GM21381 (cell line): Measurements from ENCODE around the gene ZFPM1.
A peak's percentile ranks its signal among the peaks of the same experiment; 100 is the strongest.
"Not testable (repeated sequence)": the region's sequence is repeated elsewhere in the genome, so short reads cannot be mapped to it uniquely, and the experiment has no call there.

ENCODE experiments used
- ATAC-seq: cut with Tn5 transposase; IDR thresholded peaks from one replicate; pipeline ENCODE4 v1.9.1; 2021; ENCODE audit warnings: mild to moderate bottlenecking, moderate library complexity; ENCODE audit not compliant: unreplicated experiment

Gene ZFPM1

DNA sequence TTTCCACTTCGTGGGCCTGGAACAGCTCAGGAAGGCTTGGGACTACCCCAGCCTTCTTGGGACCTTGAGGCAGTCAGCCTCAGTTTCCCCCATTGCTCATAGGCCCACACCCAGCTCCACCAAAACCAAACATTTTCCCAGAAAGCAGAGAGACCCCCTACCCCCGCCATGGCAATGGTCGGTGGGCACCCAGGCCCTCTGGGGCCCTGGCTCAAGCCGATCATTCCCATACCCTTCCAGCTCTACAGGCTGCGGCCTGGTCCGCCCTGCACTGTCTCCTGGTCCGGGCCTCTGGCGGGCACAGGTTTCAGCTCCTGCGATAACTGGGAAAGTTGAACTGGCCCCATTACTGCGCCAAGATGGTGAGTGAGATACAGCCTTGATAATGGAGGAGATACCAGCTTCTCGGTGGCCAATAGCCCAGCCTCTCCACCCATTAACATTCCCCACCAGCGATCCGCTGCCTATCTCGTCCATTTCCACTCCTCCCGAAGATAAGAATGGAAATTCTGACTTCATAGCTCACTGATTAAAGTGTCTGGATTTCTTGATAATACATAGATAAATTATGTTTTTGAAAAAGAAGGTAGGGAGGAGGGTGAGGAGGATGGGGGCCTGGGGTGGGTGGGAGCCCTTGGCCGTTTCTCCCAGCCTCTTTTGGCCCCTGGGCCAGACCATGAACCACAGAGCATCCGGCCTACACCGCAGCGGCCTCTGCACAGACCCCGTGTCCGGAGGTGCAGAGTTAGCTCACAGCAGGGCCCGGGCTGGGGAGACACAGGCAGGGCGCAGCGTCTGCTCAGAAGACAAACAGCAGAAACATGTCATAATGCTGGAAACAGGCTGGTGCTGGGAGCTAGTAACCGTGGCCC, 11.6 kb downstream of the ZFPM1 start:
- peak; percentile 71 for ATAC-seq

DNA sequence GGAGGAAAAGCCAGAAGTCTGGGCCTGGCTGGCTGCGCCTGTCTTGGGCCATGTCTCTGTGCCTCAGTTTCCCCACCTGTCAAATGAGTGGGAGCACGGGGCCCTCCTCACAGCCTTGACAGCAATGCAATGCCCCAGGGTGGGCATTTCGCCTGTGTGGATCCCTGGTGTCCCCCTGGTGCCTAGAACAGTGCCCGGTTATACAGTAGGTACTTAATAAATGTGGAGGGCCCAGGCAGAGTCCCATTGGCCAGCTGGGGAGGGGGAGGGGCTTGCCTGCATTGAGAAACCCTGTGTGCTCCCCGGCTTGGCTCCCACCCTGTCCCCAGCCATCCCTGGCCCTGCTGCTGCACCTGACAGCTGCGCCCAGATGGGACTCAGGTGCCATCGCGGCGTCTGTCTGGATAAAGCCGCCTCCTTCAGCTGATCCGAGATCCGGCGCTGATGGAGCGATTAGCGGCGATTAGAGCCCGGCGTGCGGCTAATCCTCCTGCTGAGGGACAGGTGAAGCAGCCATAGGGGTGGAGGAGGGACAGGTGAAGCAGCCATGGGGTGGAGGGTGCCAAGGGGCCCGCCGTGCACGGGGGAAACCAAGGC, 12.4 kb downstream of the ZFPM1 start:
- no peak for ATAC-seq

DNA sequence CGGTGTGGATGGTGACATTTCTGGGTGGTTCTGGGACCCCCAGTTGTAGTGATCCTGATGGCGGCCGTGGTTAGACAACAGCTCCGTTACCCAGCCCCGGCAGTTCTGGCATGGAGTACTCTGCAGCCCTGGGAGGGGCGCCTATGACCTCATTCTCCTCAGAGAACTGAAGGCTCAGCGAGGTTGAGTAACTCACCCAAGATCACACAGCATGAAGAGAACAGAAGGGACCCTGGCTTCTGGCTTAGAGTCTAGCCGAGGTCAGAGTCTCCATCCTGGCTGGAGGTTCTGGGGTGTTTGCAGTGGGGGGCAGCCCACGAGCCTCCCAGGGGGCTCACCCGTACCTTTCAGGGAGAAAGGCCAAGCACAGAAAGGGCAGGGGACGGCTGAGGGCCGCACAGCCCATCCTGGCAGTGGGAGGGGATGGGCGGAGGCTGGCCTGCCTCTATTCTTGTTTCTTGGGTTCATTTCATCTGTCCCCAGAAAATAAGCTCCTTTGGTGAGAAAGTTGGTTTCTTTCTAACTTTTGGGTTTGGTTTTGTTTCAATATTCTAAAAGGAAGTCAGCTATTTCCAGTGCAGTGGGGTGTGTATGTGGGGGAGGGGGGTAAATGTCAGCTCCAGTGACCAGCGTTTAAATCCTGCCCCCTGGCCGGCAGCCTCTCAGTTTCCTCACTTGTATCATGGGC, 13.2 kb downstream of the ZFPM1 start:
- no peak for ATAC-seq

DNA sequence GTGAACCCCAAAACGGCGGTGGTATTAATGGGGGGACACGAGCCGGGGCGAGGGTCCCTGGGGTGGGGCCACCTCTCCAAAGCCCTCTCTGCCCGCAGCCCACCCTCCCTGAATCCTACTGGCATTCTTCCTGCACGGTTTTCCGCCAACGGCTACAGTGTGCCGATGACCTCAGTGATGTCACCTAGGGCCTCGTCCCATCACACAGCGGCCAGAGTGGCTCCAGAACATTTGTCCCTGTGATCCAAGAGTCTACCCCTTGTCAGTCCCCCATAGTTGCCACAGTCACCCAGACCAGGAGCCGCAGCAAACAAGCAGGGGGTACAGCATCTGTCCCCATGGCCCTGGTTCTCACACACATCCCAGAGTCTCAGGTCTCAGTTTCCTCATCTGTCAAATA, 13.9 kb downstream of the ZFPM1 start:
- ATAC-seq: no peak

DNA sequence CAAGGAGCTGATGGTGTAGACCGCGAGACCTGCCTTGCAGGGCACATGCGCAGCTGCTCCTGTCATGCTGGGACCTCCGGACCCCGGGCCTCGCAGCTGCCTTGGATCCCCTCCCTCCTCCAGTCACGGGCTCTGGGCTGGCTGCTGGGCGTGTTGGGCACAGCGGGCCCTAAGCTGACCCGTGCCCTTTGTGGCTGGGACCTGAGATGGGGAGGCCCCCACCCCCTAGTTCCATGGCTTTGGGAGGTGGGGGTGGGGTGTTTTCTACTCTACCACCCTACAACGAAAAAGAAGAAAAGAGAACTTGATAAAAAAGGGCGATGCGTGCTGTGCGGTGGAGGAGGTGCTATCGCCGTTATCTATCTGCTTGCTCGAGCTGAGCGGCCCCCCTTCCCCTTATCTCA, 14.5 kb downstream of the ZFPM1 start:
- ATAC-seq: no peak

DNA sequence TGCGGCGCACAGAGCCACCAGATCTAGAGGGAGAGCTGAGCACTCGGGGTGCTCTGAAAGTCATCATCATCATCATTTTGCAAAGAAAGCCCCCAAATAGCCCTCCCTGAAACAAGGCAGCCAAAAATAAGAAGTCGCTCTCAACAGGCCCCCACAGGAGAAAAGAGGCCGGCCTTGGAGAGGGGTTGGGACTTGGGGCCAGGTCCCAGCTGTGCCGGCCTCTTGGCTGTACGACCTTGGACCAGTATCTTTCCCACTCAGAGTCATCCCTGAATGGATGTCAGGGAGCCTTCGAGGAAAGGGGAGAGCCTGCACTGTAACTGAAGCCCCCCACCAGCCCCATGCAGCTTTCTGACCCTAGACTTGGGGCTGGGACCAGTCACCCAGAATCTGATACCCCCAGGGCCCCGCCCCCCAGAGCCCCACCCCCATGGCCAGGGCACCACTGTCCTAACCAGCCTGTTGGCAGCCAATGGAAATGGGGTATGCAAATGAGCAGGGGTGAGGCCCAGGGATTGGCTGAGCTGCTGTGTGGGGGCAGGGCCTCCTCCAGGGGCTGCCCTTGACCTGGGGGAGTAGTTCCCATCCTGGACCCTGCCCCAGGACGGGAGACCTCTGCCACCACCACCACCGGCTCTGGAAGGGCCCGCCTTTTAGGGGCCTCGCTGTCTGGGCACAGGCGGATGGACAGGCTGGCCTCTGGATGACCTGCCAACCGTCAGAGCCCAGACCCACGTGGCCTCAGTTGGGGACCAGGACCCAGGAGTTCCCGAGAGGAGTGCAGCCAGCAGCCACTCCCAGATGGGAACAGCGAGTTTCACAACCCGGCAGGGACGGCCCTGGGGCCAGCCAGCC, 15.4 kb downstream of the ZFPM1 start:
- ATAC-seq: no peak

DNA sequence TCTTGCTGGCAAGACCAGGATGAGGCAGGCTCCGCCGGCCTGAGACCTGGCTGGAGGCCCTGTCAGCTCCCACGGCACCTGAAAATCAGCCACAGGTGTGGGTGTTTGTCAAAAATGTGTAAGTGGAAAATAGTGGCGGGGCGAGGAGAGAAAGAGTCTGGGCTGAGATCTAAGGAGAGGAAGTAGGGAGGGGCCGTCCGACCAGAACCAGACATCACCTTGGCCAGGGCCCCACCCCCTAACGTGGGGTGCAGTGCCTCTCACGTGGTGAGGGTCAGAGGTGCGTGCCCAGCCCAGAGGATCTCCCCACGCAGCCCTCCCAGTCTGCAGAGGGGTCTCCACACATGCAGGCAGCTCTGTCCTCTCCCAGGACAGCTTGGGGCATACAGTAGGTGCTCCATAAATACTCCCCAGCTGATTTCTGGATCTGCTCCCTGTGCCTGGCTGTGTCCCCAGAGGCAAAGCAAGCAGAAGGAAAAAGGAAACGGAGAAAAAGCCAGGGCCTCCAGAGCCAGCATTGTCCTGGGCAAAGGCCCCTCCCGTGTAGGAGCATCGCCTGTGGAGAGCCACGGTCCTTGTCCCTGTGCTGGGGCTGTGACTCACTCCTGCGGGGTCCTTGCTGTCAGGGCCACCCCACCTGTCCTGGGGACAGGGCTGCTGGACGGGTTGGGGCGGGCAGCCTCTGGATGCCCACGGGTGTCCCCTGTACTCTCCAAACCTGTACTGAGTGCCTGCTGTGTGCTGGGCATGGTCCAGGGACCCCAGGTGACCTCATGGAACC, 16.7 kb downstream of the ZFPM1 start:
- ATAC-seq: no peak

DNA sequence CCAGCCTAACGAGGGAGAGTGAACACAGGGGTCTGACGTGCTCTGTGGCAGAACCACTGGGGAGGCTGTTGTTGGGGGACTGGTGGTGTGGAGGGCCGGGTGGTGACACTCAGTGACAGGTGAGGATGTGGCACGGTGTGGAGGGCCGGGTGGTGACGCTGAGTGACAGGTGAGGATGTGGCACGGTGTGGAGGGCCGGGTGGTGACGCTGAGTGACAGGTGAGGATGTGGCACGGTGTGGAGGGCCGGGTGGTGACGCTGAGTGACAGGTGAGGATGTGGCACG, 17.3 kb downstream of the ZFPM1 start:
- ATAC-seq: not testable (repeated sequence)

DNA sequence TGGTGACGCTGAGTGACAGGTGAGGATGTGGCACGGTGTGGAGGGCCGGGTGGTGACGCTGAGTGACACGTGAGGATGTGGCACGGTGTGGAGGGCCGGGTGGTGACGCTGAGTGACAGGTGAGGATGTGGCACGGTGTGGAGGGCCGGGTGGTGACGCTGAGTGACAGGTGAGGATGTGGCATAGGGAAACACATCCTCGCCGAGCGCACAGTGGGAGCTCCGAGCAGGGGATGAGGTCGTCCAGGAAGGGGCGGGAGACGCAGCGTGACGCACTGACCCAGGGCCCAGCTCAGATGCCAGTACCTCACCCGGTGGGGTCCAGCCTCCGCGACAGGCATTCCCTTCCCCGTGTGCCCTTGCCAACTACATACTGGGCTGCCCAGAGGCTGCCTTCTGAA, 17.6 kb downstream of the ZFPM1 start:
- ATAC-seq: not testable (repeated sequence)

DNA sequence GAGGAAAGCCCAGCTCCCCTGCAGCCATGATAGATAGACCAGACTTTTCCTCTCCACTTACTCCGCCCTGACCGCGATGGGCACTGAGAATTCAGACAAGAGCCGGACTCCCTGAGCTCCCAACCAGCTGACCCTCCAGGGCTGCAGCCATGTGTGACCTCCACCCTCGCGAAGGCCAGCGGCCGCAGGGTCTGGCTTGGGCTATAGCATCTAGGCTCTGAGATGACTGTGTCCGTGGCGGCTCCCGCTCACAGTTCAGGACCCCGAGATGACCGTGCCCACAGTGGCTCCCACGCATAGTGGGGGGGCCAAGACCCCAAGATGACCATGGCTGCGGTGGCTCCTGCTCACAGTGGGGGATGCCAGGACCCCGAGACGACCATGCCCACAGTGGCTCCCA, 18.0 kb downstream of the ZFPM1 start:
- ATAC-seq: no peak

DNA sequence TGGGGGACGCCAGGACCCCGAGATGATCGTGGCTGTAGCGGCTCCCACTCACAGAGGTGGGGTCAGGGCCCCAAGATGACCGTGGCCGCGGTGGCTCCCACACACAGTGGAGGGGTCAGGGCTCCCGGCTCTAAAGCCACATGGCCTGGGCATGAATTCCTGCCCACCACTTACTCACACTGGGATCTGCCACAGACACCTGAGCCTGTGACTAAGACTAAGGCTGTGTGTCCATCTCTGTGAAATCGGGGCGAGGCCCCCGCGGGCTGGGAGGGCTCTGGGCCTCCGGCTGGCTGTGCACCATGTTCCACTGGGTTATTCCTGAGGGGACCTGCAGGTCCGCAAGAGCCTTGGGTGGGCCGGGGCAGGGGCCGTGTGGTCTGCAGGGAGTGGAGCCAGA, 18.5 kb downstream of the ZFPM1 start:
- ATAC-seq: no peak

DNA sequence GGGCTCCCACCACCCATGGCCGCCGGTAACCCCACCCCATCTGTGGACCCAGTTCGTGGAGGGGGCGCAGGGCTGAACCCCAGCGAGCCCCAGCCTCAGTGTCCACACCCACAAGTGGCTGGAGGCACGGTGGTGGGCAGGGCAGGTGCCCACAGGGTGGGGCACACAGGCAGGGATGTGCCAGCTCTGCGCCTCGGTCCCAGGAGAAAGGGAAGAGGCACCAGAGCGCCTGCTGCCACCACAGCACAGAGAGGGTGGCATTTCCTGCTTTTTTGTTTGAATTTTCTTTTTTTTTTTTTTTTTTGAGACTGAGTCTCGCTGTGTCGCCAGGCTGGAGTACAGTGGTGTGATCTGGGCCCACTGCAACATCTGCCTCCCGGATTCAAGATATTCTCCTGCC, 19.0 kb downstream of the ZFPM1 start:
- no peak for ATAC-seq

DNA sequence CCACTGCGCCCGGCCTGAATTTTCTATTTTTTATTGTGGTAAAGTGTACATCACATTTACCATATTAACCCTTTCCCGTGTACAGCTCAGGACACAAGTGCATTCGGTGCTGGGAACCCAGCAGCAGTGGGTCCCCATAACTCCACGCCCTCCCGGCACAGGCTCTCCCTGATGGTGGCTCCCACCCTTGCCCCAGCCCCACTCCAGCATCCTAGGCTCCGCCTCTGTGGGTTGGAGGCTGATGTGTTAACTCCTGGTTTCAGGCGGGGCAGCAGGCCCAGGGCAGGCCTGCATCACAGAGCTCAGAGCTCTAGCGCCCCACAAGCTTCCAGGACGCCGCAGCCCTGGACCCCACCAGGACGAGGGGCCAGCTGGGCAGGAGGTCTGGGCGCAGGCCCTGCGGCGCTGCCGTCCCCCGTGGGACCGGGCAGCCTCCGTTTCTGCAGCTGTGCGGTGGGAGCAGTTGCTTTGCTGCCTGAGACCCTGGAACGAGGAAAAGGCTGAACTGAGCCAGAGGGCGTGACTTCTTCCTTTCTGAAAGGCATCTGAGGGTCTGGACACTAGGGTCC, 19.6 kb downstream of the ZFPM1 start:
- no peak for ATAC-seq

DNA sequence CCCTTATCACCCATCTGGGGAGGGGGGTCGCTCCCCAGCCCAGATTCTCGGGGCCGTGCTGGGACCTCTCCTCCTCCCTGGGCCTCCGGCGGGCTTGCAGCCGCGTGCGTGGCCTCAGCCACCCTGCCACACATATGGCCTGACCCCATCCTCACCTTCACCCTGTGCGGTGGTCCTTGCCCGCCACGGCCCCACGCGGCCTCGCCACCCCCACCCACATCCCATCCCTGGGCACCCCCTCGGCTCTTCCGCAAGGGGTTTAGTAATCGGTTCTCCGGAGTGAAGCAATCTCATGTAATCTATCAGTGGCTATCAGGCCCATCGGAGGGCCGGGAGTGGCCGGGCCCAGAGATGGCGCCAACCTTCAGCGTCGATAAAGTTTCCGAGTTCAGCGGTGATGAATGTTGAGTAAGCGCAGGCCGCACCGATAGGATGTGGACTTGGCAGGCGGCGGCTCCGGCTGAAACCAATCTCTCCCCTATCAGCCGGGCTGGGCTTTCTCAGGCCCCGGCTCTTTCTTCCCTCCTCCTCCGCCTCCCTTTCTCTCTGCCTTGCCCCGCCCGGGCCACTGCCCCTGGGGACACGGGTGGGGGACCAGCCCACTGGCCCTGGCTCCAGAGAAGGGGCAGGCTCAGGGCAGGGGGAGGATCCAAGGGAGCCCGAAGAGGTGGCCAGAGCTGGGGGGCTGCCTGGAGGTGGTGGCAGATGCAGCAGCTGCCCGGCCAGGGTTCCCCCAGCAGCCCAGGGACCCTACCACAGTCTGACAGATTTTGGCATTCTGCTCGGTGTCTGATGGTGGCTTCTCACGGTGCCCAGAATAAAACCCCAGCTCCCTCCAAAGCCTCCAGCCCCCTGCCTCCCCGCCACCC, 20.8 kb downstream of the ZFPM1 start:
- ATAC-seq: no peak

DNA sequence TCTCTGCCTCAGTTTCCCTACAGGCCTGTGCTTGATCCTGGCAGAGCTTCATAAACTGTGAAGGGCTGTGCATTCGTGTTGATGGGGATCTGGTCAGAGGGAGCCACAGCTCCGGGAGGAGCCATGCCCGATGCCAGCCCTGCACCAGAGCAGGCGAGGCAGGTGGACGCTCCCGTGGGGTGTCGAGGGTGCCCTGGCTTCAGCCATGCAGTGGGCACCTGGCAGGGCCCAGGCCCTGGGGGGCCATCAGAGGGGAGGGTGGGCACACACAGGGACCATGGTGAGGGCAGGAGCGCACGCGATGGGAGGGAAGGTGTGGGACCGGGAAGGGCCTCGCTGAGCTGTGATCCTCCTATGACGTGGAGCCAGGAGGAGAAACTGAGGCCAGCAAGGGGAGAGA, 22.0 kb downstream of the ZFPM1 start:
- ATAC-seq: no peak

DNA sequence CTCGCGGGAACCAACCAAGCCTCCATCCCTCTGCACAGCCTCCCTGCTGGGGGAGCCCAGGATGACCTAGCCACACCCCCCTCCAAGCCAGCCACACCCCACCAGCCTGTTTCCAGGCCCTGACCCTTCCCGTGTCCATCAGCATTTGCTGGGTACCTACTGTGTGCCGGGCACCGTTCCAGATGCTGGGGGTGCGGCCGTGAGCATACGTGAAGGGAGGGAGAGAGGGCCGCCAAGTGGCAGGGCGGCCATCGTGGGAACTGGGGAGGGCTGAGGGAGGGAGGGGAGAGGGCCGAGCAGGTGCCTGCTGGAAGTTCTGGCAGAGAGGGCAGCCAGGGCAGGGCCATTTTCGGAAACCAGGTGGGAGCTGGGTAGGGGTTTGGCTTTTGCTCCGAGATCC, 23.1 kb downstream of the ZFPM1 start:
- ATAC-seq: no peak

DNA sequence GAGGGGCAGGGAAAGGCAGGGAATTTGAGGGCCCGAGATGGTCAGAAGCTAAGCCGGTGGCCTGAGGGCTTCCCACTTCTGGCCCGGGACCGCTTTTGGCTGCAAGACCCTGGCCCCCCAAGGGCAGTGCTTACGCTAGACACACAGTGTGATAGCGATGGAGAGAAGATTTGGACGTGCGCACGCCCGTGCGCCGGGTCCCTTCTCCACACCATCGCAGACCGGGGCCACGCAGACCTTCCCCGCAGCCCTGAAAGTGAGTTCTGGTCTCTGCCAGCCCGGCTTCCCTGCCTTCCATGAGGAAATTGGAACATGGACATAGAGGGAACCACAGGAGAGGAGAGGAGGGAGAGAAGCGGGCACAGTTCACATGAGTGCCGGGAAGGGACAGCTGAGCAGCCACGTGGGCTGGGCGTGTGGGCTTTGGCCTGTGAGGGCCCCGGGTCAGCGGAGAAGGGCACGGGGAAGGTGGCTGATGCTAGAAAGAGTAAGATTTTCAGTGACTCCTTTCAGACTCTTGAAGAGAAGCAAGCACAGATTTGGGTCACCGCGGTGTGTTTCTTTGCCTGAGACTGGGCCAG, 23.8 kb downstream of the ZFPM1 start:
- no peak for ATAC-seq

DNA sequence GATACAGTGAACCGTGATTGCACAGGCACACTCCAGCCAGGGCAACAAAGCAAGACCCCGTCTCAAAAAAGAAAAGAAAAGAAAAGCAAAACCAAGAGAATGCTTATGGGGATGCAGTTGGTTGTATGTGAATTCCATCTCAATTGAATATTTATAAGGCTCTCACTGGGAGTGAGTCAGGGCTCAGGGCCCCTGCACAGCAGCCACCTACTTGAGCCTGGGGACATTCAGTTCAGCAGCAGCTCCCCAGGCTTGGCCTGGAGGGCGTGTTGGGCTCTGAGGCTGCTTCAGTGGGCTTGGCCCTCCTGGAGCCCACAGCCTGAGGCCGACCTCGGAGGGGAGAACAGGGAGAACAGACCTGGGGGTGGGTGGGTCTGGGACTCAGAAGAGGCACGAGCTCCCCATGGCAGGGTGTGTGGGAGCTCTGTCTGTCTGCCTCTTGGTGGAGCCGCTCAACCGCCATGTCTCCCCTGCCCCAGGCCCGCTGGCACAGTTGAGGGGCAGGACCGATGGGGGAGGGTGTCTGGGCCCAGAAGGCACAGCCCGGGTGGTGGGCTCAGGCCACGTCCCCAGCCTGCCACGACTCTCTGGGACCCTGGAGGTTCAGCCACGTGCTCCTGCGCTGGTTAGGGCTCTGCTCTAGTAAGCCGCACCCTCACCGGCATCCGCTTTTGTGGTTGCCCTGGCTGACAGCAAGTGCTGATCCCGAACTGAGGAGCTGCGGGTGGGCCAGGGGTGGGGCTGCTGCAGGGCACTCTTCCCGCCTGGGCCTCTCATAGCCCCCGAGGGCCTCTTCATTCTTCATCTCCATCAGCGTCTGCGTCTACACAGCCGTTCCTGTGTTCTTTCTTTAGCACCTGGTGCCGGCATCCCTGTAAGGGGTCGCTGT, 24.8 kb downstream of the ZFPM1 start:
- no peak for ATAC-seq
